Neural crest cell (in vitro differentiated cells): ENCODE data around the gene CCDC88B. TPM values are rescaled to one million over a fixed set of nuclear protein-coding genes. Genes with fewer than 3 reads are reported as not detected.

Experiments
- DNase-seq: peaks from one replicate; pipeline ENCODE4 v3.0.0; 2021; ENCODE audit warnings: low read depth, mixed read lengths, low spot score
- H3K27ac Mint-ChIP-seq: one replicate; pipeline ENCODE4 v1.8.0; 2021; ENCODE audit warnings: mild to moderate bottlenecking, mixed read lengths; ENCODE audit not compliant: unreplicated experiment
- H3K27me3 Mint-ChIP-seq: 2 replicates; pipeline ENCODE4 v1.8.0; 2021; ENCODE audit warnings: low read depth, mild to moderate bottlenecking, mixed read lengths
- H3K36me3 Mint-ChIP-seq: 2 replicates; pipeline ENCODE4 v1.8.0; 2021; ENCODE audit warnings: low read depth, mild to moderate bottlenecking, mixed read lengths
- H3K4me1 Mint-ChIP-seq: 2 replicates; pipeline ENCODE4 v1.8.0; 2021; ENCODE audit warnings: mixed read lengths
- H3K4me3 Mint-ChIP-seq: one replicate; pipeline ENCODE4 v1.8.0; 2021; ENCODE audit warnings: mild to moderate bottlenecking, mixed read lengths
- H3K9me3 Mint-ChIP-seq: 2 replicates; pipeline ENCODE4 v1.8.0; 2021; ENCODE audit warnings: mixed read lengths
- total RNA-seq: library from RNA; stranded (reverse); gene quantifications from 2 replicates; pipeline ENCODE4 v1.2.1, GENCODE V29; 2021
- TF ChIP-seq, protein P1 (sequence below): fragments of 200-600 bp; sonication (generic); conservative IDR thresholded peaks from 2 replicates; pipeline ENCODE4 v1.5.0; 2021; ENCODE audit warnings: antibody characterized with exemption, mild to moderate bottlenecking

Gene CCDC88B
- total RNA-seq, 1 donor from 2014 or later, result 1.1 TPM

DNA sequence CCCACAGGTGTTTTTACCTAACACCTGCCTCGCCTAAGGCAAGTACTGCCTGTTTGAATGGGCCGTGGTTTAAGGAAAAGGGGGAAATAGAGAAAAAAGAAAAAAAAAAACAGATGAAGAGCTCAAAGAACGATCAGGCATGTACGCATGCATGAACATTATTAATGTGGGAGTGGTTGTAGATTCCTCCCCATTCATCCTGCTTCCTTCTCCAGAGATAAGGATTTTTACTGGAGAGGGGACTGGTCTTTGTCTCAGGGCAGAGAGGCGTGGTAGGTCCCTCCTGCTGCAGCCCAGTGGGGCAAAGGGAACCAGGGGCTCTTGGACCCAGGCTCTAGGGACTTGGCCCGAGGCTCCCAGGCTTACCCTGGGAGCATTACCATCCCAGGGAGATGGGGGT, 42.0 kb downstream of the CCDC88B start:
- TF ChIP-seq, protein P1, sequence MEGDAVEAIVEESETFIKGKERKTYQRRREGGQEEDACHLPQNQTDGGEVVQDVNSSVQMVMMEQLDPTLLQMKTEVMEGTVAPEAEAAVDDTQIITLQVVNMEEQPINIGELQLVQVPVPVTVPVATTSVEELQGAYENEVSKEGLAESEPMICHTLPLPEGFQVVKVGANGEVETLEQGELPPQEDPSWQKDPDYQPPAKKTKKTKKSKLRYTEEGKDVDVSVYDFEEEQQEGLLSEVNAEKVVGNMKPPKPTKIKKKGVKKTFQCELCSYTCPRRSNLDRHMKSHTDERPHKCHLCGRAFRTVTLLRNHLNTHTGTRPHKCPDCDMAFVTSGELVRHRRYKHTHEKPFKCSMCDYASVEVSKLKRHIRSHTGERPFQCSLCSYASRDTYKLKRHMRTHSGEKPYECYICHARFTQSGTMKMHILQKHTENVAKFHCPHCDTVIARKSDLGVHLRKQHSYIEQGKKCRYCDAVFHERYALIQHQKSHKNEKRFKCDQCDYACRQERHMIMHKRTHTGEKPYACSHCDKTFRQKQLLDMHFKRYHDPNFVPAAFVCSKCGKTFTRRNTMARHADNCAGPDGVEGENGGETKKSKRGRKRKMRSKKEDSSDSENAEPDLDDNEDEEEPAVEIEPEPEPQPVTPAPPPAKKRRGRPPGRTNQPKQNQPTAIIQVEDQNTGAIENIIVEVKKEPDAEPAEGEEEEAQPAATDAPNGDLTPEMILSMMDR, result no peak
- no peak overlapping the region for H3K4me3 Mint-ChIP-seq
- H3K27me3 Mint-ChIP-seq, result peaks cover 3% of the 10 kb centered on the region
- no peaks in the 10 kb centered on the region for H3K36me3 Mint-ChIP-seq
- H3K9me3 Mint-ChIP-seq, result no peaks in the 10 kb centered on the region
- no peak for DNase-seq
- peaks cover 5% of the 10 kb centered on the region for H3K4me1 Mint-ChIP-seq
- no peak overlapping the region for H3K27ac Mint-ChIP-seq

DNA sequence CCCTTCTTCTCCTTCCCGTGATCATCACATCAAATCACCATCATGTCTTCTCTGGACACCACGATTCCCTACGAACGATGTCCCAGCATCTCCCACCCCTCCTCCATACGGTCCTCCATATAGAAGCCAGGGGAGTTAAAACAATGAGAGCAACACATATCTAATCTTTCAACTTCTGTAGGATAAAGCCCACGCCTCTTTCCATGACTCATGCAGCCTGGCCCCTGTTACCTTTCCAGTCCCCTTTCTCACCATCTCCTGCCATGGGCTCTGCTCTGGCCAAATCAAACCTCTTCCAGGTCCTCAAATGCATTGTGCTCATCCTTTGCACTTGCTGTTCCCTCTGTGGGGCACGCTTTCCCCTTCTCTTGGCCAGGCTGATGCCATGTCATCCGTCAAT, 42.6 kb downstream of the CCDC88B start:
- DNase-seq, result no peak
- Mint-ChIP-seq H3K36me3 (no peaks in the 10 kb centered on the region), H3K9me3 (no peaks in the 10 kb centered on the region), H3K4me1 (peaks cover 5% of the 10 kb centered on the region), H3K27me3 (peaks cover 3% of the 10 kb centered on the region), H3K27ac (no peak overlapping the region), H3K4me3 (no peak overlapping the region)
- TF ChIP-seq, protein P1, result no peak

DNA sequence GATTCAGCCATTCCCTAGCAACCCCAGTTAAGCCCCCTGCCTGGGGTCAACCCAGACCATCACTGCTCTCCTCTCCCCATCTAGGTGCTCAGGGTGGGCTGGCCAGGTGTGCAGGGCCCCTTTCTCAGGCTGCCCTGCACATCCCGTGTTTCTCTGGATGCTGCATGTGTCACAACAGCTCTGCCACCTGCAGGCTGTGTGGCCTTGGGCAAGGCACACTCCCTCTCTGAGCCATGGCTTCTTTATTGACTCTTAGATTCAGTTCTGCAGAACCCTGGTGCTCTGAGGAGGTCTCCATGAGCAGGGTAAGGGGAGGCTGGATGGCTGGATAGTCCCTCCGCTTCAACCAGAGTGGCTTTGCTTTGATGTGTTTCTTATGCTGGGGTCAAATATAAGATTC, 43.6 kb downstream of the CCDC88B start:
- H3K4me1 Mint-ChIP-seq, result peaks cover 5% of the 10 kb centered on the region

DNA sequence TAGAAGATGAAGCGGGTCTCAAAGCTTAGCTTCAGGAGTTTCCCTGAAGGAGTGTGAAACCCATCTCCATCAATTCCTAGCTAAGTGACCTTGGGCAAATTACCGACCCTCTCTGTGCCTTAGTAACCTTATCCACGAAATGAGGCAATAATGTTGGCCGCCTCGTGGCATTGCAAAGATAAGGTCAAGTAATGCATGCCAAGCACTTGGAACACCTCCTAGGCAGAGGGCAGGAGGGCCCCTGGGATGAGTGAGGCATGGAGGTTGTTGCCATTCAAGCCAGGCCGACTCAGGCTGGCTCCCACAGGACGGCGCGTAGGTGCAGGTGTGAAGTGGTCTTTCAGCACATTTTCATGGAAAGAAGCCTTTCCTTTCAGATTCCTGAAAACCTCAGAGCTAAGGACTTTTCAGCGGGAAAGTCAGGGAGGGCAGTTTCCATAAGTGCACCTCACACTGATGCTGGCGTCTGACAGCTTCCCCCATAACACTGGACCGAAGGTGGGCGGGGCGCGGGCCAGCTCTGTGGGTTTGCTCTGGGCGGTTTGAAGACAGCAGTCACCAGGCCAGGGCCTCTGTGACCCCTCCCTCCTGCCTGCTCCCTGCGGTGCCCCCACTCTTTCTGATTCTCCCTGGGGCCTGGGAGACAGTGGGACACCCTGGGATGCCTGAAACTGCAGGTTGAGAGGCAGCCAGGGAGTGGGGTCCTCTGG, 44.2 kb downstream of the CCDC88B start:
- H3K4me1 Mint-ChIP-seq, result peaks cover 5% of the 10 kb centered on the region
- TF ChIP-seq, protein P1, result no peak
- H3K27me3 Mint-ChIP-seq, result peaks cover 3% of the 10 kb centered on the region
- no peak for DNase-seq
- no peaks in the 10 kb centered on the region for H3K36me3 Mint-ChIP-seq
- H3K9me3 Mint-ChIP-seq, result no peaks in the 10 kb centered on the region
- no peak overlapping the region for H3K27ac Mint-ChIP-seq
- no peak overlapping the region for H3K4me3 Mint-ChIP-seq

More for the DNA sequence above, 43.6 kb downstream of the CCDC88B start:
- Mint-ChIP-seq H3K9me3 (no peaks in the 10 kb centered on the region), H3K27me3 (peaks cover 3% of the 10 kb centered on the region), H3K27ac (no peak overlapping the region), H3K4me3 (no peak overlapping the region), H3K36me3 (no peaks in the 10 kb centered on the region)
- DNase-seq, result no peak
- TF ChIP-seq, protein P1, result no peak

DNA sequence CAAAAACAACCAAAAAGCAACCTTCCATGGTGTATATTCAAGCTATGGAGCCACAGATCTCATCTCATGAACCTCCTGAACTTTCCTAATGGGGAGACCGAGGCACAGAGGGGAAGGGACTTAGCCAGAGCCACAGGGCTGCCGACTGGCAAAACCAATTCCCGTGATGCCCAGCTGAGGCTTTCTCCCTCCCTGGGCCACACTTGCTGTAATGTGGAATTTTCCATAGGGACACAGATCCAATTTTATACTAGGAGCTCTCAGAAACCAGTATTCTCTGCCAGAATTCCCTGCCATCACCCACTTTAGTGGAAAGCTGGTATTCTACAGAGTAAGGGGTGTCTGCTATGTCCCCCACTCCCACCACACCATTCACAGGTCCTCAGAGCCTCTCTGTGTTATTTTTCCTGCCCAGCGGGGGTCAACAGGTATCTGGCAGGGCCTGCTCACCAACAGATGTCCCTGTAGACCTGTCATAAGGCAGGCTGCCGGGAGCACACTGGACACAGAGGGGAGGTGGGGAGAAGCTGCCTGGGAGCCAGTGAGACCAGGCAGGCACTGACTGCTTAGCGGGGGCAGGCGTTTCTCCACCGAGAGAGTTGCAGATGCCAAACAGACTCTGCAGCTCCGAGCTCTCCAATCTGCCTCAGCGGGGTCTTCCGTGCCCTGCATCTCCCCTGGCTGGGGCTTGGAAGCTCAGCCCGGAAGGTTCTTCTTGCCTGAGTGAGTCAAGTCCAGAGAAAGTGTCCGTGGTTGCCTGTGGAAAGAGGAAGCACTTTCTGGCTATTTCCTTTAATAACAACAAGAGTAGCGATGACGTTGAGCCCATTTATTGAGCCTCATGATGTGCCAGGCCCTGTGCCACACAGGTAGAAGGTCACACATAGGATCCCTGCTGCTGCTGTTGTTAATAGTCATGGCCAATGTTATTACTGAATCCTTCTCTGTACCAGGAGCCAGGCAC, 45.3 kb downstream of the CCDC88B start:
- DNase-seq, result no peak
- no peaks in the 10 kb centered on the region for H3K9me3 Mint-ChIP-seq

More for the DNA sequence above, 45.3 kb downstream of the CCDC88B start:
- TF ChIP-seq, protein P1, result no peak
- no peak overlapping the region for H3K4me3 Mint-ChIP-seq
- H3K27ac Mint-ChIP-seq, result no peak overlapping the region
- H3K36me3 Mint-ChIP-seq, result no peaks in the 10 kb centered on the region
- peaks cover 3% of the 10 kb centered on the region for H3K27me3 Mint-ChIP-seq
- H3K4me1 Mint-ChIP-seq, result peaks cover 5% of the 10 kb centered on the region
